ENCODE results near the gene LRRC32. TPM values are rescaled to one million over a fixed set of nuclear protein-coding genes. Genes with fewer than 3 reads are reported as not detected.
"Not testable (repeated sequence)": the region's sequence is repeated elsewhere in the genome, so short reads cannot be mapped to it uniquely, and the experiment has no call there.

The LRRC32 gene
- total RNA-seq, 2 experiments from 2014 or later: 4.7 to 5.7 TPM

DNA sequence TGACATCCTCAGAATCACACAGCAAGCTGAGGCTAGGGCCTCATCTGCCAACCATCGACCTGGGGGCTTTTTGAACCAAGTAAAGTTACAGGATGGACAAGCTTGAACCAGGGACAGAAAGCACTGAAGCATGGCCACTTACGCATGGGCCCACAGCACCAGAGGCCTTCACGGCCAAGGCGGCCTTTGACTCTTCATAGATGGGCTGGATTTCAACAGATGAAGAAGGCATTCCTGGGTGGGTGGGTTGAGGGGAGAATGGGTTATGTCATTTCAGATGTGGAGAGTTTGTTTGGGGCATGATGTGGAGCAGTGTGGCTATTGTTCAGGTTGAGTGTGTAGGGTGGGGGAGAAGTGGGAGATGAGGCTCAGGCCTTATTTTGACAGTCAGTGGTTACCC lies 60.2 kb downstream of the LRRC32 start:
- ChIA-PET CTCF (interaction anchor here (0.7 kb wide), 1 partner anchor 111 kb away, joined by 4 read pairs; no protein-coding TSS in a partner anchor), POLR2A (no interaction called here)
- Mint-ChIP-seq H3K4me1 (no peaks in the 10 kb centered on the region), H3K27ac (no peak overlapping the region), H3K36me3 (ENCODE audit: low read depth) (no peaks in the 10 kb centered on the region), H3K4me3 (no peak overlapping the region), H3K27me3 (no peaks in the 10 kb centered on the region), H3K9me3 (ENCODE audit: low read depth) (no peaks in the 10 kb centered on the region)
- DNase-seq (no peak), ATAC-seq (no peak)
- intact Hi-C loops (cut with DNase I, micrococcal nuclease): no loop called here

GRCh38 chr11:76609736-76610370 lies 60.7 kb downstream of the LRRC32 start:
- Mint-ChIP-seq H3K9me3 (ENCODE audit: low read depth) (no peaks in the 10 kb centered on the region), H3K27me3 (no peaks in the 10 kb centered on the region), H3K27ac (no peak overlapping the region), H3K36me3 (ENCODE audit: low read depth) (no peaks in the 10 kb centered on the region), H3K4me3 (no peak overlapping the region), H3K4me1 (no peaks in the 10 kb centered on the region)
- ATAC-seq: no peak
- intact Hi-C loops (cut with DNase I, micrococcal nuclease): no loop called here
- ChIA-PET POLR2A (no interaction called here), CTCF (interaction anchor here (0.7 kb wide), 1 partner anchor 112 kb away, joined by 4 read pairs; no protein-coding TSS in a partner anchor)
- no peak for DNase-seq

GRCh38 chr11:76608879-76609460 lies 61.6 kb downstream of the LRRC32 start:
- H3K9me3 Mint-ChIP-seq (ENCODE audit: low read depth); intact Hi-C loops (cut with DNase I, micrococcal nuclease); H3K36me3 Mint-ChIP-seq (ENCODE audit: low read depth); H3K27ac Mint-ChIP-seq; H3K27me3 Mint-ChIP-seq; H3K4me1 Mint-ChIP-seq; ATAC-seq; CTCF ChIA-PET; POLR2A ChIA-PET; H3K4me3 Mint-ChIP-seq; DNase-seq: not testable (repeated sequence)

- ATAC-seq; H3K4me3 Mint-ChIP-seq; H3K36me3 Mint-ChIP-seq (ENCODE audit: low read depth); POLR2A ChIA-PET; H3K27ac Mint-ChIP-seq; intact Hi-C loops (cut with DNase I, micrococcal nuclease); H3K9me3 Mint-ChIP-seq (ENCODE audit: low read depth); DNase-seq; H3K27me3 Mint-ChIP-seq; H3K4me1 Mint-ChIP-seq; CTCF ChIA-PET: not testable (repeated sequence)
Measured at GRCh38 chr11:76608228-76608627, 62.3 kb downstream of the LRRC32 start.

Other genes with a start within 250 kb of the LRRC32 start
- gene EMSY, start 225.7 kb downstream of the LRRC32 start, total RNA-seq: 10 to 100 TPM; 28.5 to 35.4 TPM
- 1 to 10 TPM; 8.0 to 8.3 TPM for gene TSKU, start 112.6 kb upstream of the LRRC32 start, total RNA-seq
- gene ACER3, start 190.2 kb upstream of the LRRC32 start, total RNA-seq: 10 to 100 TPM in 1 of 2 experiments, 1 to 10 TPM in 1; 8.9 to 10.3 TPM

Data from activated CD4-positive, alpha-beta T cell treated with anti-CD3 and anti-CD28 coated beads for 36 hours (primary cell).